ENCODE data around the gene CBX3. TPM values are rescaled to one million over a fixed set of nuclear protein-coding genes. Genes with fewer than 3 reads are reported as not detected.

CBX3 gene
- total RNA-seq, 1 experiment from 2014 or later: 215 TPM

DNA sequence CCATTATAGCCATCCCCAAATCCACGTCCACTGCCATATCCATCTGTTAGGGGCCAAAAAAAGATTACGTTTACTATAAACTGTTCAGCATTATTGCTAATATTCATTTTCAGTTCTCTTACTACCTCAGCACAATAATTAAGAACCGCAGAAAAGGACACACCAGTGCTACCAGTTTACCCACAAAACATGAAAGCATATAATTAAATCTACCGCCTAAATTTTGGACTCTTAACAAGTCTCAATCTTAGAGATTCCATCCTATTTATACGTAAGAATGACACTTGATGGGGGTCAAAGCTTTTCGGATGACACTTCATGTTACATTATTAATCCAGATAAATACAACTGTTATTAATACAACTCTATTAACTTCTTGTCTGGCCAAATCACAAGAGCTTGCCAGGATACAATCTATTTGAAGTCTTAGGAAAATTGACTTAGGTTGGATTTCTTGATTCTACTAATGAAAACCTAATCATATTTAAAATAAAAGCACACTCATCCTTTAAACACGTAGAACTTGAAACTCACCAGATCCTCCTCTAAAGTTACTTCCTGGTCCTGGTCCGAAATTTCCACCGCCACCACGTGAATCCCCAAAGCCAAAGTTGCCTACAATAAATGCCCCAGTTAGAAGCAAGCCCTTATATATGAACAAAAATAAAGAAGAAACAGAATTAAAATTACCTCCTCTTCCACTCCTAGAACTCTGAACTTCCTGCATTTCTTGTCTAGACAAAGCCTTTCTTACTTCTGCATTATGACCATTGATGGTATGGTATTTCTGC, 5.5 kb upstream of the CBX3 start:
- H3K4me1 Mint-ChIP-seq (ENCODE audit: low read depth, unreplicated experiment): peaks cover 39% of the 10 kb centered on the region
- DNase-seq: no peak
- peaks cover 100% of the 10 kb centered on the region for H3K36me3 Mint-ChIP-seq (ENCODE audit: insufficient read depth, unreplicated experiment)
- peak overlapping the region; percentile 66 for H3K4me3 Mint-ChIP-seq (ENCODE audit: unreplicated experiment)
- Histone ChIP-seq H3K4me1 (peaks cover 25% of the 10 kb centered on the region), H3K4me3 (ENCODE audit: low read depth, low read length) (no peak overlapping the region), H3K27me3 (replicated peaks; ENCODE audit: control insufficient read depth, insufficient read depth, low read length) (no peaks in the 10 kb centered on the region), H3K36me3 (ENCODE audit: control insufficient read depth, insufficient read depth, low read length) (peaks cover 3% of the 10 kb centered on the region), H3K9me3 (no peaks in the 10 kb centered on the region)
- POLR2A ChIA-PET: no interaction called here
- no TSS peak for BruUV-seq (replicated peaks)
- TF ChIP-seq, protein P1, sequence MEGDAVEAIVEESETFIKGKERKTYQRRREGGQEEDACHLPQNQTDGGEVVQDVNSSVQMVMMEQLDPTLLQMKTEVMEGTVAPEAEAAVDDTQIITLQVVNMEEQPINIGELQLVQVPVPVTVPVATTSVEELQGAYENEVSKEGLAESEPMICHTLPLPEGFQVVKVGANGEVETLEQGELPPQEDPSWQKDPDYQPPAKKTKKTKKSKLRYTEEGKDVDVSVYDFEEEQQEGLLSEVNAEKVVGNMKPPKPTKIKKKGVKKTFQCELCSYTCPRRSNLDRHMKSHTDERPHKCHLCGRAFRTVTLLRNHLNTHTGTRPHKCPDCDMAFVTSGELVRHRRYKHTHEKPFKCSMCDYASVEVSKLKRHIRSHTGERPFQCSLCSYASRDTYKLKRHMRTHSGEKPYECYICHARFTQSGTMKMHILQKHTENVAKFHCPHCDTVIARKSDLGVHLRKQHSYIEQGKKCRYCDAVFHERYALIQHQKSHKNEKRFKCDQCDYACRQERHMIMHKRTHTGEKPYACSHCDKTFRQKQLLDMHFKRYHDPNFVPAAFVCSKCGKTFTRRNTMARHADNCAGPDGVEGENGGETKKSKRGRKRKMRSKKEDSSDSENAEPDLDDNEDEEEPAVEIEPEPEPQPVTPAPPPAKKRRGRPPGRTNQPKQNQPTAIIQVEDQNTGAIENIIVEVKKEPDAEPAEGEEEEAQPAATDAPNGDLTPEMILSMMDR (IDR thresholded peaks at IDR 0.05; ENCODE audit: insufficient read depth in 1 of 2, low read depth in 1 of 2, low read length in 1 of 2, severe bottlenecking in 1 of 2, unreplicated experiment in 1 of 2): no peak
- no peaks in the 10 kb centered on the region for H3K27me3 Mint-ChIP-seq (ENCODE audit: insufficient read depth, unreplicated experiment)
- intact Hi-C loops (cut with micrococcal nuclease; ENCODE audit: unreplicated experiment): no loop called here
- CTCF ChIA-PET: no interaction called here
- H3K27ac Mint-ChIP-seq (ENCODE audit: unreplicated experiment): no peak overlapping the region
- H3K9me3 Mint-ChIP-seq (ENCODE audit: unreplicated experiment): no peaks in the 10 kb centered on the region

DNA sequence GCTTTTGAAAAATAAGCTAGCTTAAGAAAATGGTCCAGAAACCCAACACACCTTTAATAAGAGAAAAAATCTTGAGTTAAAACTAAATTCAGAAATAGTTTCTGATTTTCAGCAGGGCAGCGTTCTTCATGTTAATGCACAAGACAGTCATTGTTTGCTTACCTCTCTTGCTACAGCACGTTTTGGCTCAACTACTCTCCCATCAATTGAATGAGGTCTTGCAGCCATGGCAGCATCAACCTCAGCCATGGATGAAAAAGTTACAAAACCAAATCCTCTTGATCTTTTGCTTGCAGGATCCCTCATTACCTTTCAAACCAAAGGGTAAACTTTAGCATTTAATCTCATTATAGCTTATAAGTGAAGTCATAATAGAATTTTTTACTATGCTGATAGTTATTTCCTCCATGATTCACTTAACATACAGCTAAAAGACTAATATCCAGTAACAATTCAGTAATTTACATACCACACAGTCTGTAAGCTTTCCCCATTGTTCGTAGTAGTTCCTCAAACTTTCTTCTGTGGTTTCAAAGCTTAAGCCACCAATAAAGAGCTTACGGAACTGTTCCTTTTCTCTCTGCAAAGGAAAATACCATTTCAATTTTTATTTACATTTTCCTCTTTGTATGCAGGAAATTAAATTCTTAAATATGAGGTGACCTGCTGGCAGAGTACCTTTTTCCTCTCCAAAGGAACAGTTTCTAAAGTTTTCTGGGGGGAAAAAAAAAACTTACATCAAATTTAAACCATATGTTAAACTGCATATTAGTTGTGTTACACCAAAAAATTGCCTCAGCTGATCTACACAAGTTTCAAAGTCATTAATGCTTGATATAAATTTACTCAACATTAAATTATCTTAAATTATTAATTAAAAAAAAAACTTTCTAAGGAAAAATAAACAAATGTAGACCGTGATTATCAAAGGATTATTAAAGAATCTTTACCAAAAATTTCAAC, 4.1 kb upstream of the CBX3 start:
- Histone ChIP-seq H3K4me3 (ENCODE audit: low read depth, low read length) (peak overlapping the region; percentile 85; the same call in 1 of the 2 replicates), H3K4me1 (peaks cover 25% of the 10 kb centered on the region), H3K27me3 (replicated peaks; ENCODE audit: control insufficient read depth, insufficient read depth, low read length) (no peaks in the 10 kb centered on the region), H3K36me3 (ENCODE audit: control insufficient read depth, insufficient read depth, low read length) (peaks cover 3% of the 10 kb centered on the region), H3K9me3 (no peaks in the 10 kb centered on the region)
- H3K4me1 Mint-ChIP-seq (ENCODE audit: low read depth, unreplicated experiment): peaks cover 31% of the 10 kb centered on the region
- no peak for DNase-seq
- no TSS peak for BruUV-seq (replicated peaks)
- peak overlapping the region; percentile 99 for H3K4me3 Mint-ChIP-seq (ENCODE audit: unreplicated experiment)
- CTCF ChIA-PET: interaction anchor here (0.7 to 1.3 kb wide), 2 partner anchors 46 to 319 kb away, joined by 3 to 4 read pairs; partner anchors contain the start of gene NFE2L3
- no peaks in the 10 kb centered on the region for H3K9me3 Mint-ChIP-seq (ENCODE audit: unreplicated experiment)
- no peaks in the 10 kb centered on the region for H3K27me3 Mint-ChIP-seq (ENCODE audit: insufficient read depth, unreplicated experiment)
- TF ChIP-seq, protein P1 (IDR thresholded peaks at IDR 0.05; ENCODE audit: insufficient read depth in 1 of 2, low read depth in 1 of 2, low read length in 1 of 2, severe bottlenecking in 1 of 2, unreplicated experiment in 1 of 2): no peak
- H3K36me3 Mint-ChIP-seq (ENCODE audit: insufficient read depth, unreplicated experiment): peaks cover 94% of the 10 kb centered on the region
- POLR2A ChIA-PET: no interaction called here
- intact Hi-C loops (cut with micrococcal nuclease; ENCODE audit: unreplicated experiment): no loop called here
- H3K27ac Mint-ChIP-seq (ENCODE audit: unreplicated experiment): peak overlapping the region; percentile 56

DNA sequence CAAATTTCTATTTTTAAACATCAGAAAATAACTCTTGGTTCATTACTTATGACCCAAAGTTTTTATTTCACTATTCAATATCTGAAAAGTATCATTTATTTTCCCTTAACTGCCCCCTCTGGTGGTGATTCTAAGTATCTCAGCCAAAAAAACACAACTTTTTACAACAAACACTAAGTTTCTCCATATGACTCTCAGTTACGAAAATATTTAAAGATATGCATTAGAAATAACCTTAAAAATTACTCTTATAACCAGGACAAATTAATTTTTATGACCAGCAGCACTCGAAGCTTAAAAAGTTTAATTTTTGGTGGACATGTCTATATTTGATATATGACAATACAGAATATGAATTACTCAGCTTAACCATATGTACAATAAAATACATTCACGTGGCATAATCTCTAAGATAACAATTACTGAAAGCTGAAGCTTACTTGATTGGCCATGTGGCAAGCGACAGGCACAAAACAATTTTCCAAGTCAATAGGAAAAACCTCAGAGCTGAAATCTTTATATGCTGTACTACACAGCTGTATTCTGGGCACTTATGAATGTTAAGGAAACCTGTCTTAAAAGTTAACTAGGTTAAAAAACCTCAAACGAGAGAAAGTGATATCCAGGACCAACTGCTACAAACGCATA, 3.3 kb upstream of the CBX3 start:
- DNase-seq: no peak
- peak overlapping the region; percentile 100 for H3K27ac Mint-ChIP-seq (ENCODE audit: unreplicated experiment)
- intact Hi-C loops (cut with micrococcal nuclease; ENCODE audit: unreplicated experiment): no loop called here
- no peaks in the 10 kb centered on the region for H3K27me3 Mint-ChIP-seq (ENCODE audit: insufficient read depth, unreplicated experiment)
- Histone ChIP-seq H3K36me3 (ENCODE audit: control insufficient read depth, insufficient read depth, low read length) (peaks cover 1% of the 10 kb centered on the region), H3K27me3 (replicated peaks; ENCODE audit: control insufficient read depth, insufficient read depth, low read length) (no peaks in the 10 kb centered on the region), H3K4me3 (ENCODE audit: low read depth, low read length) (peak overlapping the region; percentile 85), H3K4me1 (peaks cover 20% of the 10 kb centered on the region), H3K9me3 (no peaks in the 10 kb centered on the region)
- POLR2A ChIA-PET: interaction anchor here (0.7 kb wide), 1 partner anchor 66 kb away, joined by 3 read pairs; no protein-coding TSS in a partner anchor
- TF ChIP-seq, protein P1 (IDR thresholded peaks at IDR 0.05; ENCODE audit: insufficient read depth in 1 of 2, low read depth in 1 of 2, low read length in 1 of 2, severe bottlenecking in 1 of 2, unreplicated experiment in 1 of 2): peak; percentile 67 to 82
- CTCF ChIA-PET: interaction anchor here (0.9 to 1.3 kb wide), 4 partner anchors 46 to 167 kb away, joined by 3 read pairs; partner anchors contain the start of gene NFE2L3
- no TSS peak for BruUV-seq (replicated peaks)
- H3K36me3 Mint-ChIP-seq (ENCODE audit: insufficient read depth, unreplicated experiment): peaks cover 94% of the 10 kb centered on the region
- no peaks in the 10 kb centered on the region for H3K9me3 Mint-ChIP-seq (ENCODE audit: unreplicated experiment)
- peaks cover 27% of the 10 kb centered on the region for H3K4me1 Mint-ChIP-seq (ENCODE audit: low read depth, unreplicated experiment)
- peak overlapping the region; percentile 99 for H3K4me3 Mint-ChIP-seq (ENCODE audit: unreplicated experiment)
